Ovary (tissue), 3 donors: ENCODE measurements around the gene PPP2R3B.

ENCODE experiments used
- CTCF ChIP-seq, 3 donors: fragments of 450-650 bp in 2 of 3; fragments of 200-600 bp in 1 of 3; IDR thresholded peaks; one replicate each; pipeline versions ENCODE4 v1.5.1 to v1.8.0; 2016 to 2022; ENCODE audit warnings: antibody characterized with exemption in 3 of 3, mild to moderate bottlenecking in 1 of 3
- EP300 ChIP-seq: sonication (generic); formaldehyde crosslinking; IDR thresholded peaks from one replicate; pipeline ENCODE4 v1.6.1; 2017; ENCODE audit warnings: antibody characterized with exemption
- POLR2A ChIP-seq: fragments of 450-650 bp; IDR thresholded peaks from one replicate; pipeline ENCODE4 v1.6.1; 2017; ENCODE audit warnings: antibody characterized with exemption, mild to moderate bottlenecking, moderate library complexity
- donor health status: DM: no; HTN: no; CAD: no.

- TF ChIP-seq CTCF (IDR thresholded peaks at IDR 0.05) (no peak), POLR2A (no peak), EP300 (no peak)
Observed at GRCh38 chrX:410296-410695, 23.6 kb upstream of the PPP2R3B start.
